ENCODE data around the gene CAMTA1. TPM values are rescaled to one million over a fixed set of nuclear protein-coding genes. Genes with fewer than 3 reads are reported as not detected.

Gene CAMTA1
- total and polyA plus RNA-seq, 12 donors: 123 to 265 (median 142) TPM

DNA sequence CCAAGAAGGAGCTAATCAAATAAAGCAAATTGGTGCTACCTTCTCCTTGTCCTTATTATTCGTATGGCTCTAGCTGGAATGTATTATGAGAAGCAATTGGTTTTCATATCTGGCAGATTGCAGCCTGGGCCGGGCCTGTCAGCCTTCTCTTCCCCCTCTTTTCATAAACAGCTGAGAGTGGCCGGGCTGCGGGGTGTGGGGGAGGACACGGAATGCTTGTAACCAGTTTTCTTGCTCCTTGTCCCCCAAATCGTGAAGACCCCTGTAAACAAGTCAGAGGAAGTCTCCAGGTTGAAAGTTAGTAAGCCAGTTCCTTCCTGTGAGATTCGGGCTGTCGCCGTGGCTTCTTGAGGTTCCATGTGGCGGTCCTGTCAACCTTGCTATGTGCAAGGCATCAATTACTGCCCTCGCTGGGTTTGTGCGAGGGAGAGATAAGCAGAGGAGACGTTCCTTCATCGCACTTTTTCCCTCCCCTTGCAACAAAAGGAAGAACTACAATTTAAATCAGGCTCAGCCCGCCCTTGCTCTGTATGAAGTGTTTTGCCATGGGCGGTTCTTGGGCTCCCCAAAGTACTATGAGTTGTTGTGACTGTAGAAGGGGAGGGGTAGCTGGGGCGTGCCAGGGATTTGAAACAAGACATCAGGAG is 450.7 kb downstream of the CAMTA1 start:
- no peak for TF ChIP-seq CTCF (IDR thresholded peaks at IDR 0.05)
- Histone ChIP-seq H3K36me3 (no peaks in the 10 kb centered on the region), H3K27me3 (peaks cover 0 to 15% (median 0%) of the 10 kb centered on the region in 7 donors), H3K4me1 (no peaks in the 10 kb centered on the region), H3K4me3 (no peak overlapping the region), H3K27ac (no peak overlapping the region), H3K9me3 (no peaks in the 10 kb centered on the region)
- DNase-seq (no peak), ATAC-seq (no peak)
- WGBS, 2 donors: 56 to 63% methylated on average over 17 of the region's 17 CpGs
- intact Hi-C loops (cut with DNase I): loop anchor here in 2 of 10 donors (10.0 kb wide), 2 partner anchors 199 to 409 kb away; no protein-coding TSS in a partner anchor

DNA sequence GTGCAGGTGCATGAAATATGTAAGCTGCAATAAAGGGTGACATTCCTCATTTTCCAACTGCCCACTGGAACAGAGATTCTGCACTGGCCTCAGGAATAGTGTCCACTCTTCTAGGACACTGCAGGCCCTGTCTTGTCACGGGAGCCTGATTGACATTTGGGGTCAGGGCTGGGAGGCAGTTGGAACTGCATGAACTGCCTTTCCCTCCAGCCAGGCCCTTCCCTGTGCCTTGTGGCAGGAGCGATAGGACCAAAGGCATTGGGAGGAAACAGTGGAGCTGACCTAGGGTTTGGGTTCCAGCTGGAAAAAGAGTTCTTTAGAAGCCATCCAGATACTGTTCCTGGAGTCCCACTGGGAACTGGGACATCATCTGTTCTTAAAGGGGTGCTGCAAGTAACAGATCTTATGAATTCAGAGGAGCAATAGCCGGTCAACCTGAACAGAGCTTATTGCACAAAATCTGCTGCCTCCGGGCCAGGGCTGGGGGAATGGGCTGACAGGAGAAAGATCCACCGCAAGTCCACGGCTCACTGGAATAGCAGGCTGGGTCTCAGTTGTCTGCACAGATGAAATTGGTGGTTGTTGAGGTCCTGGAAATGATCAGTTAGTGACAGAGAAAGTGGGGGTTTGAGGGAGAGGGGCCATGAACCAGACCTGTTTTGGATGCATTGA is 451.7 kb downstream of the CAMTA1 start:
- Histone ChIP-seq H3K27ac (no peak overlapping the region), H3K4me3 (no peak overlapping the region), H3K9me3 (no peaks in the 10 kb centered on the region), H3K36me3 (no peaks in the 10 kb centered on the region), H3K4me1 (no peaks in the 10 kb centered on the region), H3K27me3 (peaks cover 0 to 15% (median 0%) of the 10 kb centered on the region in 7 donors)
- no peak for TF ChIP-seq CTCF (IDR thresholded peaks at IDR 0.05)
- intact Hi-C loops (cut with DNase I): loop anchor here in 2 of 10 donors (10.0 kb wide), 2 partner anchors 198 to 408 kb away; no protein-coding TSS in a partner anchor
- 86 to 87% methylated on average over 6 of the region's 6 CpGs for WGBS, 2 donors
- ATAC-seq (no peak), DNase-seq (no peak)

DNA sequence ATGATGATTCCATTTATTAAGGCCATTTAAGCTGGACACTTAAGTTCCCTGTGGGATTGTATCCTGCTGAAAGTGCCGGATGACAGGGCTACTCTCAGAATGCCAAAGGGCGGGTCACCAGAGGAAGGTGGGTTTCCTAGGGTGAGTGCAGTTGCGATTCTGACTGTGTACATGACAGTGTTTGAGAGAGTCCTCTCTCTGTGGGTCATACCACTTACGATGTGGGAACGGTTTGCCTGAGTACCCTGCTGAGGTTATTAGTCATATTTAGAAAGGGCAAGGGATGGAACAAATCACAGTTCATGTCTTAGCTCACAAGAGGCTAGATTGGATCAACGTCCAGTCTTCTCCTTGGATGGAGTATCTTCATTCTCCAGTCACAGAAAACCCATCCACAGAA is 461.9 kb downstream of the CAMTA1 start:
- DNase-seq: no peak
- intact Hi-C loops (cut with DNase I): no loop called here
- ATAC-seq: no peak
- no peaks in the 10 kb centered on the region for H3K4me1 ChIP-seq
- no peak for TF ChIP-seq CTCF (IDR thresholded peaks at IDR 0.05)
- no peak overlapping the region for H3K4me3 ChIP-seq
- H3K27ac ChIP-seq: no peak overlapping the region
- 83 to 87% methylated on average over 6 of the region's 6 CpGs for WGBS, 2 donors
- peaks cover 0 to 17% (median 0%) of the 10 kb centered on the region in 7 donors for H3K27me3 ChIP-seq
- no peaks in the 10 kb centered on the region for H3K36me3 ChIP-seq
- H3K9me3 ChIP-seq: peaks cover 0 to 7% (median 0%) of the 10 kb centered on the region in 11 donors

GRCh38 chr1:7247791-7248548 is 462.7 kb downstream of the CAMTA1 start:
- no peaks in the 10 kb centered on the region for H3K4me1 ChIP-seq
- DNase-seq (no peak), ATAC-seq (no peak)
- intact Hi-C loops (cut with DNase I): no loop called here
- WGBS, 2 donors: 64 to 72% methylated on average over 22 of the region's 22 CpGs
- no peak for TF ChIP-seq CTCF (IDR thresholded peaks at IDR 0.05)
- H3K27ac ChIP-seq: no peak overlapping the region
- peaks cover 0 to 5% (median 0%) of the 10 kb centered on the region in 11 donors for H3K9me3 ChIP-seq
- peaks cover 0 to 17% (median 0%) of the 10 kb centered on the region in 7 donors for H3K27me3 ChIP-seq
- H3K36me3 ChIP-seq: no peaks in the 10 kb centered on the region
- no peak overlapping the region for H3K4me3 ChIP-seq
